Natural killer cell (primary cell): ENCODE measurements around the gene MAML3. TPM values are rescaled to one million over a fixed set of nuclear protein-coding genes. Genes with fewer than 3 reads are reported as not detected.

ENCODE experiments used
- ATAC-seq, 3 donors: fragments of 150-1000 bp in 2 of 3; fragments of 200-7000 bp in 1 of 3; cut with Tn5 transposase; 1 replicate in 1 of 3; 2 replicates in 2 of 3; pipeline ENCODE4 v1.10.0; 2021; ENCODE audit warnings: mild to moderate bottlenecking in 2 of 3, moderate library complexity in 2 of 3
- DNase-seq, 2 donors: peaks; one replicate each; pipeline versions ENCODE4 v3.0.0 to v3.0.0-alpha.2; 2013 to 2021; ENCODE audit warnings: mixed read lengths in 1 of 2
- H3K27ac ChIP-seq: one replicate; pipeline ENCODE4 v1.5.1; 2013; ENCODE audit warnings: mild to moderate bottlenecking, low read length
- H3K27me3 ChIP-seq: one replicate; pipeline ENCODE4 v1.6.1; 2013; ENCODE audit warnings: low read length; ENCODE audit not compliant: control insufficient read depth, insufficient read depth
- H3K36me3 ChIP-seq: one replicate; pipeline ENCODE4 v1.6.1; 2013; ENCODE audit warnings: low read length; ENCODE audit not compliant: control insufficient read depth, insufficient read depth
- H3K4me1 ChIP-seq: one replicate; pipeline ENCODE4 v1.6.1; 2013; ENCODE audit warnings: low read length; ENCODE audit not compliant: control insufficient read depth, insufficient read depth
- H3K4me3 ChIP-seq: one replicate; pipeline ENCODE4 v1.5.1; 2013; ENCODE audit warnings: low read length
- H3K9me3 ChIP-seq: one replicate; pipeline ENCODE4 v1.6.1; 2013; ENCODE audit warnings: low read length; ENCODE audit not compliant: control insufficient read depth, insufficient read depth
- H3K27ac Mint-ChIP-seq, 2 donors: one replicate each; pipeline ENCODE4 v1.8.0; 2022; ENCODE audit warnings: mild to moderate bottlenecking in 2 of 2, mixed read lengths in 2 of 2, moderate library complexity in 1 of 2
- H3K27me3 Mint-ChIP-seq, 2 donors: one replicate each; pipeline ENCODE4 v1.8.0; 2022; ENCODE audit warnings: low read depth in 2 of 2, mixed read lengths in 2 of 2
- H3K36me3 Mint-ChIP-seq: one replicate; pipeline ENCODE4 v1.8.0; 2022; ENCODE audit warnings: mixed read lengths
- H3K4me1 Mint-ChIP-seq, 2 donors: one replicate each; pipeline ENCODE4 v1.8.0; 2022; ENCODE audit warnings: mixed read lengths in 2 of 2
- H3K4me3 Mint-ChIP-seq: one replicate; pipeline ENCODE4 v1.8.0; 2022; ENCODE audit warnings: mild to moderate bottlenecking, moderate library complexity, mixed read lengths
- H3K9me3 Mint-ChIP-seq, 2 donors: one replicate each; pipeline ENCODE4 v1.8.0; 2022; ENCODE audit warnings: mixed read lengths in 2 of 2
- WGBS: methylation state at CpG from one replicate; pipeline ENCODE4 v1.1.7; 2013; ENCODE audit warnings: missing lambda C conversion rate; ENCODE audit not compliant: insufficient coverage; 5-methylcytosine and 5-hydroxymethylcytosine counted together
- intact Hi-C: fragments of 100-400 bp; cut with micrococcal nuclease; formaldehyde crosslinking; loops from one replicate; pipeline ENCODE4 v1.14.2; 2022
- total RNA-seq, 4 donors: library from RNA; stranded (reverse); fragments of 120-200 nt in 1 of 4; gene quantifications; one replicate each; pipeline versions ENCODE4 v1.2.3 to v1.2.4, GENCODE V29; 2013 to 2022
- TF ChIP-seq, protein P1 (sequence below): fragments of 200-600 bp; IDR thresholded peaks from one replicate; pipeline ENCODE4 v1.8.0; 2022; ENCODE audit warnings: antibody characterized with exemption

Gene MAML3
- total RNA-seq, 3 donors from 2014 or later (not counting 1 experiment from before 2014, with no cell fraction given) = 1.7 to 5.6 (median 2.8) TPM

DNA sequence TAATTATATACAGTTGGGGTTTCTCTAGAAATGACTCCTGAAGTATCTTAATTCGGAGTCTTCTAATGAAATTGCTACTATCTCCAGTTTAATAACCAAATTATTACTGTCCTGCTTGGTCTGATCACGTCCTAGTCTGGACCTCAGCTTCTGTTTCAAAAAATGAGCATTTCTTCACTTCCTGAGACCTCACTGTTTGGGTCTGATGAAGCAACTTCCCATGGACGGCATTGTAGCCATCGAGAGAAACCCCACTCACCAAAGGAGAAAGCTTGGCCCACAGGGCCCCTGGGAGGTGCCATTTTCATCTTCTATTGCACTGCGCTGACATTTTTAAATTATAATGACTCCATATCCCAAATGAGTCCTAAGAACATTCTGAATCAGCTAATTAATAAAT is 310.3 kb downstream of the MAML3 start:
- no peak overlapping the region for H3K27ac ChIP-seq
- no peaks in the 10 kb centered on the region for H3K9me3 Mint-ChIP-seq
- ATAC-seq (no peak), DNase-seq (no peak)
- H3K27me3 Mint-ChIP-seq = no peaks in the 10 kb centered on the region
- peak overlapping the region; percentile 54 to 61 for H3K27ac Mint-ChIP-seq
- peaks cover 30% of the 10 kb centered on the region for H3K4me1 ChIP-seq
- H3K27me3 ChIP-seq = no peaks in the 10 kb centered on the region
- H3K9me3 ChIP-seq = no peaks in the 10 kb centered on the region
- intact Hi-C loops = no loop called here
- TF ChIP-seq, protein P1, sequence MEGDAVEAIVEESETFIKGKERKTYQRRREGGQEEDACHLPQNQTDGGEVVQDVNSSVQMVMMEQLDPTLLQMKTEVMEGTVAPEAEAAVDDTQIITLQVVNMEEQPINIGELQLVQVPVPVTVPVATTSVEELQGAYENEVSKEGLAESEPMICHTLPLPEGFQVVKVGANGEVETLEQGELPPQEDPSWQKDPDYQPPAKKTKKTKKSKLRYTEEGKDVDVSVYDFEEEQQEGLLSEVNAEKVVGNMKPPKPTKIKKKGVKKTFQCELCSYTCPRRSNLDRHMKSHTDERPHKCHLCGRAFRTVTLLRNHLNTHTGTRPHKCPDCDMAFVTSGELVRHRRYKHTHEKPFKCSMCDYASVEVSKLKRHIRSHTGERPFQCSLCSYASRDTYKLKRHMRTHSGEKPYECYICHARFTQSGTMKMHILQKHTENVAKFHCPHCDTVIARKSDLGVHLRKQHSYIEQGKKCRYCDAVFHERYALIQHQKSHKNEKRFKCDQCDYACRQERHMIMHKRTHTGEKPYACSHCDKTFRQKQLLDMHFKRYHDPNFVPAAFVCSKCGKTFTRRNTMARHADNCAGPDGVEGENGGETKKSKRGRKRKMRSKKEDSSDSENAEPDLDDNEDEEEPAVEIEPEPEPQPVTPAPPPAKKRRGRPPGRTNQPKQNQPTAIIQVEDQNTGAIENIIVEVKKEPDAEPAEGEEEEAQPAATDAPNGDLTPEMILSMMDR = no peak
- 91% methylated on average over 5 of the region's 5 CpGs for WGBS
- H3K36me3 Mint-ChIP-seq = no peaks in the 10 kb centered on the region
- no peaks in the 10 kb centered on the region for H3K36me3 ChIP-seq
- peaks cover 39 to 45% of the 10 kb centered on the region in 2 donors for H3K4me1 Mint-ChIP-seq
- H3K4me3 Mint-ChIP-seq = no peak overlapping the region
- no peak overlapping the region for H3K4me3 ChIP-seq

DNA sequence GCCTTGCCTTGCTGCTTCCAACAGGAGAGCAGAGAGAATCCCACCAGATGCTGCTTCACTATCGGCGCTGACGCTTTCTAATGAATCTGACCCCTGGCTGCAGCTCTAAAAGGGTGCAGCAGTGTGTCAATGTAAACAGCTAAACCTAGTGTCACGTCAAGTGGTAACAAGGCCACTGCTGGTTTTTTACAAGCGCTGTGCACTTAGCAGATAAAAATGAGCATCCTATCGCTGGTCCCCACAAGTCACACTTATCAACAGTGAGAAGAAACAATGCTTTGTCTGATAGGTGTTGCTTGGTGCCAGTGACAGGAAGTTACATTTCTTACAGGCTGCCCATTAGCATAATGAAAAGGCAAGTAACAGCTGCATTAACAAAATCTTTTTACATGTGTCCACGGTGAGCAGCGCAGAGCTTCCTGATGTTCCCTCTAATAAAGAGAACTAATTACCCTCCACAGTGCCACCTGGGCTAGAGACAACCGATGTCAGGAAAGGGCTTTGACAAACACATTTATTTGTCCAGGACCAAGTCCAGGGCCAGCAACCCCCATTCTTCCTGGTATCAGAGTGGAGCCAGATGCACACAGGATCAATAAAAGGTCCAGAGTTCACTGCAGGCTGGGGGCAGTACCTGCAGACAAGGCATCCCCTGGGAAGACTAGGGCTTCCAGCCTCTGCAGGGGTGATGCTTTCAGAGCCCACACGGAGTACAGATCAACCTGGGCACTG is 312.4 kb downstream of the MAML3 start:
- no peaks in the 10 kb centered on the region for H3K36me3 Mint-ChIP-seq
- H3K9me3 Mint-ChIP-seq = no peaks in the 10 kb centered on the region
- intact Hi-C loops = loop anchor here (1.0 kb wide), 1 partner anchor 57 kb away; no protein-coding TSS in a partner anchor
- peak; percentile 93 to 97 (median 96) for ATAC-seq
- peak overlapping the region; percentile 92 to 94 for H3K27ac Mint-ChIP-seq
- no peaks in the 10 kb centered on the region for H3K9me3 ChIP-seq
- no peak overlapping the region for H3K4me3 ChIP-seq
- H3K4me1 Mint-ChIP-seq = peaks cover 39 to 45% of the 10 kb centered on the region in 2 donors
- H3K4me1 ChIP-seq = peaks cover 31% of the 10 kb centered on the region
- H3K27me3 ChIP-seq = no peaks in the 10 kb centered on the region
- TF ChIP-seq, protein P1 = peak; percentile 18
- WGBS = 47% methylated on average over 10 of the region's 10 CpGs
- H3K4me3 Mint-ChIP-seq = peak overlapping the region; percentile 91
- no peaks in the 10 kb centered on the region for H3K27me3 Mint-ChIP-seq
- peak; percentile 17 to 48 for DNase-seq
- H3K27ac ChIP-seq = peak overlapping the region; percentile 57
- H3K36me3 ChIP-seq = no peaks in the 10 kb centered on the region

DNA sequence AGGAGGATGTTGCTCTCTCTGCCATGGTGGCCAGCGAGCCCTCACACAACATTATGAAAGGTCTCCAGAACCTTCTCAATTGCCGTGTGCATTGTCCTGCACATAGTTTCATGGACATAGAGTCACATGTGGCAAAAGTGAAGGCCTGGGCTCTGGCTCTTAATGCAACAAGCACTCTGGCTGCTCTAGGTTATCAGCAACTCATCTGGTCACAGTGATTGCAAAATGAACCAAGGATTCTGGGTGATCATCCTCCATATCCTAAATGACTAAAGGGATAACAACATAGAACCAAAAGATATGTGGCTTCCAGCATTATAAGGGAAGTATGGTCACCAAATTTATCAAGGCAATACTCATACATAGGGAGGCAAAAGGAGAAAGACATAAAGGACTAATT is 313.2 kb downstream of the MAML3 start:
- intact Hi-C loops = loop anchor here (1.0 kb wide), 1 partner anchor 58 kb away; no protein-coding TSS in a partner anchor
- 81% methylated on average over 2 of the region's 2 CpGs for WGBS
- peak overlapping the region; percentile 22 for H3K27ac ChIP-seq
- no peaks in the 10 kb centered on the region for H3K9me3 ChIP-seq
- no peak overlapping the region for H3K4me3 ChIP-seq
- TF ChIP-seq, protein P1 = no peak
- H3K36me3 ChIP-seq = no peaks in the 10 kb centered on the region
- Mint-ChIP-seq H3K27me3 (no peaks in the 10 kb centered on the region), H3K9me3 (no peaks in the 10 kb centered on the region), H3K4me1 (peaks cover 39 to 45% of the 10 kb centered on the region in 2 donors), H3K27ac (peak overlapping the region; percentile 92 to 94), H3K36me3 (no peaks in the 10 kb centered on the region), H3K4me3 (peak overlapping the region; percentile 91)
- H3K4me1 ChIP-seq = peaks cover 31% of the 10 kb centered on the region
- DNase-seq (no peak), ATAC-seq (no peak)
- no peaks in the 10 kb centered on the region for H3K27me3 ChIP-seq
